Gastrocnemius medialis (tissue), 4 donors: ENCODE results near the gene MBNL2. TPM values are rescaled to one million over a fixed set of nuclear protein-coding genes. Genes with fewer than 3 reads are reported as not detected.

Source experiments
- ATAC-seq, 2 donors: fragments of 150-250 bp; one replicate each; pipeline ENCODE4 v1.9.1; 2016
- DNase-seq, 2 donors: peaks; one replicate each; pipeline ENCODE4 v3.0.0-alpha.2; 2019
- H3K27ac ChIP-seq, 4 donors: fragments of 200-600 bp; sonication (generic); 1 replicate in 1 of 4; 2 replicates in 3 of 4; pipeline ENCODE4 v1.5.1; 2016 to 2018; ENCODE audit warnings: mild to moderate bottlenecking in 2 of 4, moderate library complexity in 1 of 4
- H3K27me3 ChIP-seq, 3 donors: fragments of 200-600 bp; sonication (generic) in 2 of 3; 1 replicate in 1 of 3; 2 replicates in 2 of 3; pipeline versions ENCODE4 v1.5.1 to v1.6.0; 2016 to 2019; ENCODE audit warnings: mild to moderate bottlenecking in 1 of 3, moderate library complexity in 1 of 3
- H3K36me3 ChIP-seq, 2 donors: fragments of 200-600 bp; sonication (generic) in 1 of 2; one replicate each; pipeline ENCODE4 v1.5.1; 2017 to 2018
- H3K4me1 ChIP-seq, 2 donors: fragments of 200-600 bp; sonication (generic) in 1 of 2; one replicate each; pipeline ENCODE4 v1.5.1; 2016 to 2017; ENCODE audit warnings: mild to moderate bottlenecking in 2 of 2
- H3K4me3 ChIP-seq, 4 donors: fragments of 200-600 bp; sonication (generic) in 3 of 4; 1 replicate in 1 of 4; 2 replicates in 3 of 4; pipeline ENCODE4 v1.5.1; 2016 to 2019; ENCODE audit warnings: mild to moderate bottlenecking in 2 of 4
- H3K9me3 ChIP-seq, 3 donors: fragments of 200-600 bp; sonication (generic) in 2 of 3; 1 replicate in 1 of 3; 2 replicates in 2 of 3; pipeline ENCODE4 v1.5.1; 2016 to 2019
- CTCF ChIP-seq, 5 experiments: fragments of 450-650 bp in 3 of 5; fragments of 200-600 bp in 2 of 5; sonication (generic) in 2 of 5; IDR thresholded peaks in 4 of 5; conservative IDR thresholded peaks in 1 of 5; 1 replicate in 4 of 5; 2 replicates in 1 of 5; pipeline ENCODE4 v1.5.1; 2016 to 2019; ENCODE audit warnings: antibody characterized with exemption in 5 of 5, mild to moderate bottlenecking in 3 of 5, moderate library complexity in 3 of 5
- POLR2A ChIP-seq, 2 donors: fragments of 450-650 bp; IDR thresholded peaks; one replicate each; pipeline ENCODE4 v1.6.1; 2017; ENCODE audit warnings: antibody characterized with exemption in 2 of 2, mild to moderate bottlenecking in 2 of 2, moderate library complexity in 2 of 2
- in situ Hi-C, 4 donors: fragments of 200-750 bp; cut with MboI; loops; one replicate each; pipeline versions ENCODE4 v1.15.0 to v1.8.0; 2017; ENCODE audit warnings: low sequenced_read_pairs in 4 of 4
- intact Hi-C: fragments of 100-400 bp; cut with DNase I; formaldehyde crosslinking; loops from one replicate; pipeline ENCODE4 v1.15.1; 2023; ENCODE audit warnings: low total_unique reads
- total RNA-seq, 4 donors: library from RNA; depleted of rRNA; stranded (reverse); fragments of >200 nt; gene quantifications; one replicate each; pipeline versions ENCODE4 v1.1.0 to v1.2.3, GENCODE V29; 2016

Gene MBNL2
- total RNA-seq, 4 donors from 2014 or later, result 47.9 to 92.0 (median 71.3) TPM

GRCh38 chr13:97429681-97430081, 207.5 kb downstream of the MBNL2 start:
- no peak for DNase-seq
- intact Hi-C loops (loop anchor here (5.0 to 10.0 kb wide), 4 partner anchors 175 to 1752 kb away; partner anchors contain the start of genes DNAJC3 and UGGT2), in situ Hi-C loops (loop anchor here in 1 of 4 donors (10.0 kb wide), 1 partner anchor 55 kb away; no protein-coding TSS in a partner anchor)
- H3K27ac ChIP-seq, result peak overlapping the region; percentile 50 to 92 (median 68)
- H3K9me3 ChIP-seq, result no peaks in the 10 kb centered on the region
- no peak for ATAC-seq
- H3K36me3 ChIP-seq, result no peaks in the 10 kb centered on the region
- peak overlapping the region; percentile 16 to 39 (median 25) for H3K4me3 ChIP-seq
- TF ChIP-seq POLR2A (IDR thresholded peaks at IDR 0.05) (no peak), CTCF (IDR thresholded peaks at IDR 0.05 in 4 of 5, conservative IDR thresholded peaks at IDR 0.05 in 1 of 5) (no peak)
- no peaks in the 10 kb centered on the region for H3K27me3 ChIP-seq
- H3K4me1 ChIP-seq, result peaks cover 12 to 21% of the 10 kb centered on the region in 2 donors

GRCh38 chr13:97430296-97430695, 208.2 kb downstream of the MBNL2 start:
- TF ChIP-seq POLR2A (IDR thresholded peaks at IDR 0.05), result no peak
- TF ChIP-seq CTCF (IDR thresholded peaks at IDR 0.05 in 4 of 5, conservative IDR thresholded peaks at IDR 0.05 in 1 of 5), result no peak
- no peaks in the 10 kb centered on the region for H3K36me3 ChIP-seq
- H3K9me3 ChIP-seq, result no peaks in the 10 kb centered on the region
- DNase-seq, result no peak
- H3K27me3 ChIP-seq, result no peaks in the 10 kb centered on the region
- in situ Hi-C loops (no loop called here), intact Hi-C loops (loop anchor here (5.0 to 10.0 kb wide), 4 partner anchors 175 to 1753 kb away; partner anchors contain the start of genes DNAJC3 and UGGT2)
- ATAC-seq, result no peak
- H3K27ac ChIP-seq, result peak overlapping the region; percentile 50 to 92 (median 68)
- peak overlapping the region in 1 of 4 donors; percentile 30 for H3K4me3 ChIP-seq
- peaks cover 17 to 23% of the 10 kb centered on the region in 2 donors for H3K4me1 ChIP-seq

- in situ Hi-C loops, result no loop called here
- H3K27ac ChIP-seq, result peak overlapping the region in 2 of 4 donors; percentile 92 to 100
These were observed 209.1 kb downstream of the MBNL2 start for GRCh38 chr13:97431171-97431764.

GRCh38 chr13:97432232-97432916, 210.2 kb downstream of the MBNL2 start:
- no peak for TF ChIP-seq CTCF (IDR thresholded peaks at IDR 0.05 in 4 of 5, conservative IDR thresholded peaks at IDR 0.05 in 1 of 5)
- TF ChIP-seq POLR2A (IDR thresholded peaks at IDR 0.05), result peak in 1 of 2 donors; percentile 32
- H3K4me1 ChIP-seq, result peaks cover 35 to 44% of the 10 kb centered on the region in 2 donors
- H3K27ac ChIP-seq, result peak overlapping the region; percentile 92 to 100 (median 100)
- DNase-seq (no peak), ATAC-seq (peak in 1 of 2 donors; percentile 1)
- no peaks in the 10 kb centered on the region for H3K9me3 ChIP-seq
- peak overlapping the region; percentile 73 to 99 (median 96) for H3K4me3 ChIP-seq
- in situ Hi-C loops, result no loop called here
- no peaks in the 10 kb centered on the region for H3K27me3 ChIP-seq
- no peaks in the 10 kb centered on the region for H3K36me3 ChIP-seq
- intact Hi-C loops, result loop anchor here (1.0 to 10.0 kb wide), 7 partner anchors 66 to 1755 kb away; partner anchors contain the start of genes DNAJC3 and UGGT2

More at GRCh38 chr13:97431171-97431764, 209.1 kb downstream of the MBNL2 start:
- ATAC-seq (no peak), DNase-seq (no peak)
- intact Hi-C loops, result loop anchor here (5.0 to 10.0 kb wide), 4 partner anchors 176 to 1754 kb away; partner anchors contain the start of genes DNAJC3 and UGGT2
- Histone ChIP-seq H3K4me1 (peaks cover 27 to 33% of the 10 kb centered on the region in 2 donors), H3K4me3 (no peak overlapping the region), H3K27me3 (no peaks in the 10 kb centered on the region), H3K36me3 (no peaks in the 10 kb centered on the region), H3K9me3 (no peaks in the 10 kb centered on the region)
- TF ChIP-seq CTCF (IDR thresholded peaks at IDR 0.05 in 4 of 5, conservative IDR thresholded peaks at IDR 0.05 in 1 of 5) (no peak), POLR2A (IDR thresholded peaks at IDR 0.05) (no peak)
